ENCODE data around the gene HS3ST6. TPM values are rescaled to one million over a fixed set of nuclear protein-coding genes. Genes with fewer than 3 reads are reported as not detected.
"Not testable (repeated sequence)": the region's sequence is repeated elsewhere in the genome, so short reads cannot be mapped to it uniquely, and the experiment has no call there.

Gene HS3ST6
- not detected for total RNA-seq

DNA sequence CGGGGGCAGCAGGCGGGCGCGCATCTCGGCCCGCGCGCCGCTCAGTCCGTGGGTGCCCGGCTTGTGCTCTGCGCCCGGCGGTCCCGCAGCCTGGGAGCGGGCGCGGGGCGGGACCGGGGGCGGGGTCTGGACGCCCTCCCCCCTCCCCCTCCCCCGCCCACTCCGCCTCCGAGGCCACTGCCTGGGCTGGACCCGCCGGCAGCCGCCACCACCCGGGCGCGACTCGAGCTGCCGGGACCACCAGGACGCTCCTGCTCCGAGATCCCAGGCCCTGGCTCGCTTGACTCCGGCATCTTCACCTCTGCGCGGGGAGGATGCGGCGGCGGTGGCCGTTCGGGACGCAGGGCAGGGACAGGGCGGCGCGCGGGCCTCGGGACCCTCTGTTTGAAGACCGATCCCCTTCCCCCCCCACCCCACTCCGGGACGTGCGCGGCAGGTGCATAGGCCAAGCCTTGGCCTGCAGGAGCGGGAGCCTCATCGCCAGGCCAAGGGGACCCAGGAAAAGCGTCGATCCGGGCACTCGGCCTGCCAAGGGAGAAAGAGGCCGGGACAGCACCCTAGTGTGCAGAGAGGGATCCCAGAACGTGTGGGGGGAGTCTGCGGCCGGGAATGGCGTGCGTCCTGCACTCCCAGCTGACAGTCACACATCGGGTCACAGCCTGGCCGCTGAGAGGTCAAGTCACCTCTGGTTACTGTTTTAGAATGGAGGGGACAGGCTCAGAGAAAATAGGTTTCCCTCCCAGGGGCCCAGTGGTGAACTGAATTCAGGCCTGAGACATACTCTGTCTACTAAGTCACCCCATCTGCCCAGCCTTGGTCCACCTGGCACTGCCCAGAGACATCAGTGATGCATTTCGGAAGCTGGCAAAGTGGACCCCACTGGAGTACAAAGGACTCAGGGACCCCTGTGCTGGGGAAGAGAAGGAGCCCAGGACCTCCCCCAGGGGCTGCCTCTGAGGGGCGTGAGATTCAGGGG lies at the start of gene HS3ST6:
Gene HS3ST6, minus strand, starts transcription at position 65 of the 976 bp plus-strand sequence. CDS start 92 bp downstream, outside the sequence.
- ATAC-seq (no peak), DNase-seq (no peak)
- H3K36me3 Mint-ChIP-seq (ENCODE audit: insufficient read depth) = no peaks in the 10 kb centered on the region

DNA sequence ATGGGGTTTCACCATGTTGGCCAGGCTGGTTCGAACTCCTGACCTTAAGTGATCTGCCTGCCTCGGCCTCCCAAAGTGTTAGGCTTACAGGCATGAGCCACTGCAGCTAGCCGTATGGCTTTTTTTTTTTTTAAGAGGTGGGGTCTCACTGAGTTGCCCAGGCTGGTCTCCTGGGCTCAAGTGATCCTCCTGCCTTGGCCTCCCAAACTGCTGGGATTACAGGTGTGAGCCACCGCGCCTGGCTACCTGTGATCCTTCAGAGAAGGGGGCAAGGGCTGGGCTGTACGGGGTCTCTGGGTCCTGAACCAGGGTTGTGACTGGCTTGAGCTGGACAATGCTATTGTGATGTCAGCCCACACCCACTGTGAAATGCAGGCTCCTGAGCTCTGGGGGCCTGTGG lies 48.2 kb upstream of the HS3ST6 start, which contains the start of gene RNF151:
Gene RNF151, plus strand, starts transcription at position 397 of the 400 bp plus-strand sequence. CDS start 26 bp downstream, outside the sequence.
- DNase-seq (no peak), ATAC-seq (no peak)
- Mint-ChIP-seq H3K4me3 (peak within 1 kb of the TSS; percentile 92), H3K4me1 (ENCODE audit: low read depth) (peaks cover 20% of the 10 kb centered on the region), H3K36me3 (ENCODE audit: insufficient read depth) (peaks cover 32% of the 10 kb centered on the region), H3K27me3 (ENCODE audit: low read depth) (no peaks in the 10 kb centered on the region), H3K9me3 (no peaks in the 10 kb centered on the region)

More for the DNA sequence above, at the start of gene HS3ST6:
- Mint-ChIP-seq H3K4me1 (ENCODE audit: low read depth) (no peaks in the 10 kb centered on the region), H3K27me3 (ENCODE audit: low read depth) (peaks cover 74% of the 10 kb centered on the region), H3K4me3 (no peak within 1 kb of the TSS), H3K9me3 (no peaks in the 10 kb centered on the region)

DNA sequence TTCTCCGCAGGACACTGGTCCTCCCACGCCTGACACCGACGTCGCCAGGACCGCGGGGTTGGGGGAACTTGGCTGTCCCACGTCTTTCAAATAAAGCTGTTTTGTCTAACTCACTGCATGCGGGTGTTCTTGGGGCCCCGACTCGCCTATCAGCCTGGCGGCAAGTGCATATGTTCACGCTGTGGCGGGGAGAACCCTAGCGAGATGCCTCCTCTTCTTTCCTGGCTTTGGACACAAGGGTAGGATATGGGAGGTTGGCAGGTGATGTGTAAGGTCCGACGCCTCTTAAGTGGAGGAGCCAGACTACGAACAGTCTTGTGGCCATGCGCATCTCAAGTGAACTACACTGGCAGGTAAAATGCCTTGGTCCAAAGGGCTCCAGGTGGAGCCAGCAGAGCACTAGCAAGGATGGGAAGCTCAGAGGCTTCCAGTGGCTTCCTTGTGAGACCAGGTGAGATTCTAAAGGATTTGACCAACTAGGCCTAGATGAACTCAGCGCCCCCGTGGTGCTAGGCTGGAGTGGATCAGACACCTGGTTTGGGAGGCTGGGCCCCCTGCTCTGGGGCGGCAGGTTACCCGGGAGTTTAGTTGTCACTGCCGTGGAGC lies 47.3 kb upstream of the HS3ST6 start:
- no peak for DNase-seq
- Mint-ChIP-seq H3K4me3 (peak overlapping the region; percentile 92), H3K9me3 (no peaks in the 10 kb centered on the region), H3K36me3 (ENCODE audit: insufficient read depth) (peaks cover 37% of the 10 kb centered on the region), H3K27me3 (ENCODE audit: low read depth) (no peaks in the 10 kb centered on the region), H3K4me1 (ENCODE audit: low read depth) (peaks cover 22% of the 10 kb centered on the region)
- no peak for ATAC-seq

DNA sequence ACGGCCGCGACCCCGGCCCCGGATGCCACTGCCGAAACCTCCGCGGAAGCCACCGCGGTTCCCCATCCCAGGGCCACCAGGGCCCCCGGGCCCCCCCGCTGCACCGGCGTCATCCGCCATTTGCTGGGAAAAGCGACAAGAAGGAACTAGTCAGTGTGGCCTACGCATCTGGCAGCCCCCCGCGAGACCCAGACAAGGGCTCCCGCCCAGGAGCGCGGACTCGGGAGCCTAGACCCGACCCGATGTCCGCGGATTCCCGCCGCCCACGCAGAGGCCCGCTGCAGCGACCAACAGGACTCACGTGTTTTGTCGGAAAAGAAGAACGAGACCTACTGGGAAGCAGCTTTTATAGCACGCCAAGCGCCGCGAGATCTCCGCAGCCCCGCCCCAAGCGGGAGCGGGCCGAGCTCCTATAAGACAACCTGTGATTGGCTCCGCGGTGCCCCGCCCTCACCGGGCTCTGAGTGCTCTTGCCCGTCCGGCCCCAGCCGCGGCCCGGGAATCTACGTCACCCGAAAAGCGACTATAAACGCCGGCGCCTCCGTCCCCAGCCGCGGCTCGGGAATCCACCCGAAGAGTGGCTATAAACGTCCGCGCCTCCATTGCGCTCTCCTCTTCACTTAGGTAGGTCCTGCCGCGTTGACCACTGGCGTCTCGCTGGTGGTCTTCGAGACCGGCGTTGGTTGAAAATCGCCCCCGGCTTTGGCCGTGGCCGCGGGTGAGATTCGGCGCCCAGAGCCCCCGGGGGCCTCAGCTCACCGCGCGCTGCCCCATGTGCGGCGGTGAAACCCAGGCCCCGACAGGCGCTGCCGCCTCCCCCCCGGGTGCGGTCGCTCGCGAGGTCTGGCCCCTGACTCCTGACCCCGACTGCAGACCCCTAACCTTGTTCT lies 46.5 kb upstream of the HS3ST6 start, which contains the start of gene RPS2:
Gene RPS2, minus strand, starts transcription at position 321 of the 890 bp plus-strand sequence. Its CDS starts 201 bp downstream, at position 120.
- ATAC-seq = peak; percentile 68 to 69
- H3K27me3 Mint-ChIP-seq (ENCODE audit: low read depth) = no peaks in the 10 kb centered on the region
- DNase-seq = peak; percentile 99
- peaks cover 37% of the 10 kb centered on the region for H3K36me3 Mint-ChIP-seq (ENCODE audit: insufficient read depth)
- H3K4me3 Mint-ChIP-seq = peak within 1 kb of the TSS; percentile 92
- no peaks in the 10 kb centered on the region for H3K9me3 Mint-ChIP-seq
- H3K4me1 Mint-ChIP-seq (ENCODE audit: low read depth) = peaks cover 27% of the 10 kb centered on the region

DNA sequence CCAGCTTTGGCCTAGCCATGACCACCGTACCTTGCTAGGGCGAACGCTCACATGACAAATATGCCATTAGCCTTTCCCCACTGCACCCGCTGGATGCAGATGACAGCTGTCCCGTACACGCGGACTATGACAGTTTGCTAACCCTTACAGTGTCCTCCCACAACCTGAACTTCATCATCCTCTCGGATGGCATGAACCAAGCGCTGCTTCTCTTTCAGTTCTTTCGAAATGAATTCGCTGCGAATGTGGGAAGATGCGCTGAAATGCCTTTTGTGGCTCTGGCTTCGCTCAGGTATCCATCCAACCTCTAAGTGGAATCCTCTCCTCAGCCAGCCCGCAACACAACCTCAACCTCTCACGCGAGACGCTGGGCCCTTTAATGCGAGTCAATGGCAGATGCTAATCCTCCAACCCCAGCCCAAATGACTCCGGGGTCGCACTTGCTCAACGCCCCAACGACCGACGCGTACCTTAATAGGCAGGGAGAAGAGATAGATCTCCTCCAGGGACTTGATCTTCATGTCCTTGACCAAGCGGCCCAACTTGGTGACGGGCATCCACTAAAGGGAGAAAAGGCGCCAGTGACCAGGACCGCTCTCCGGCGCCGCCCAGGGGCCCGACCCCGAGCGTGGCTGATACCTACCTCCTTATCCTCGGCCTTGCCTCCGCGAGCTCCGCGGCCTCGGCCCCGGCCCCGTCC lies 45.7 kb upstream of the HS3ST6 start:
- H3K4me1 Mint-ChIP-seq (ENCODE audit: low read depth) = peaks cover 30% of the 10 kb centered on the region
- peak; percentile 0 to 1 for ATAC-seq
- DNase-seq = peak; percentile 34
- no peaks in the 10 kb centered on the region for H3K9me3 Mint-ChIP-seq
- no peaks in the 10 kb centered on the region for H3K27me3 Mint-ChIP-seq (ENCODE audit: low read depth)
- peaks cover 37% of the 10 kb centered on the region for H3K36me3 Mint-ChIP-seq (ENCODE audit: insufficient read depth)
- peak overlapping the region; percentile 92 for H3K4me3 Mint-ChIP-seq

DNA sequence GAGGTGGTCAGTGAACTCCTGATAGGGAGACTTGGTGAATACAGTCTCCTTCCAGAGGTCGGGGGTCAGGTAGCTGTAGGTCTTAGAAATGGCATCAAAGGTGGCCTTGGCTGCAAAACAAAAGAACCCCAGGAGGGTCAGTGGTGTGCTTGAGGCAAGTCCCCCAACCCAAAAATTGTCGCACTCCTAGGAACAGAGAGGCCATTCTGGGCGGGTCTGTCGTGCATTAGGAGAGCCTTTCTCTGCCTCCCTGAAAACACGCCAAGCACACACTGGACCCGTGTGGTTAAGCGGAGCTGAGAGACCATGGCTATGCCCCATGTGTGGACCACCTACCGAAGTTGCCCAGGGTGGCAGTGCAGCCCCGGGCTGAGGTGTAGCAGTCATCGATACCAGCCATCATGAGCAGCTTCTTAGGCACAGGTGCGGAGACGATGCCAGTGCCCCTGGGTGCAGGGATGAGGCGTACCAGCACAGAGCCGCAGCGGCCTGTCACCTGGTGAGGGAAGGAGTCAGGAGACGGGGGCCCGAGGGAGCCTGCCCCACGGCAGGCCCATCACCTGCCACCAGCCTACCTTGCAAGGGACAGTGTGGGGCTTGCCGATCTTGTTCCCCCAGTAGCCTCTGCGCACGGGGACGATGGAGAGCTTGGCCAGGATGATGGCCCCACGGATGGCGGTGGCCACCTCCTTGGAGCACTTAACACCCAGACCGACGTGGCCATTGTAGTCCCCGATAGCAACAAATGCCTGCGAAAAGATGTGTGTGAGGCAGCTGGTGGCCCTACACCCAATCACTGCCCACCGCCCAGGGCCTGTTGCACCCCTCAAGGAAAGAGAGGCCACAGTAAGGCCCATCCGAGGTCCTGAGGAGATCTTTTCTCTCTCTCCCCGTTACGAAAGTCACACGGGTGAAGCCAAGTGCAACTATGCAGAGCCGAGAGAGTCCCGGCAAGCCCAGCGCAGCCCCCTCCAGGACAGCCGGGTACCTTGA lies 44.2 kb upstream of the HS3ST6 start:
- not testable (repeated sequence) for ATAC-seq; H3K27me3 Mint-ChIP-seq (ENCODE audit: low read depth); H3K9me3 Mint-ChIP-seq; DNase-seq
- peaks cover 37% of the 10 kb centered on the region for H3K36me3 Mint-ChIP-seq (ENCODE audit: insufficient read depth)
- H3K4me1 Mint-ChIP-seq (ENCODE audit: low read depth) = peaks cover 30% of the 10 kb centered on the region
- peak overlapping the region; percentile 92 for H3K4me3 Mint-ChIP-seq

DNA sequence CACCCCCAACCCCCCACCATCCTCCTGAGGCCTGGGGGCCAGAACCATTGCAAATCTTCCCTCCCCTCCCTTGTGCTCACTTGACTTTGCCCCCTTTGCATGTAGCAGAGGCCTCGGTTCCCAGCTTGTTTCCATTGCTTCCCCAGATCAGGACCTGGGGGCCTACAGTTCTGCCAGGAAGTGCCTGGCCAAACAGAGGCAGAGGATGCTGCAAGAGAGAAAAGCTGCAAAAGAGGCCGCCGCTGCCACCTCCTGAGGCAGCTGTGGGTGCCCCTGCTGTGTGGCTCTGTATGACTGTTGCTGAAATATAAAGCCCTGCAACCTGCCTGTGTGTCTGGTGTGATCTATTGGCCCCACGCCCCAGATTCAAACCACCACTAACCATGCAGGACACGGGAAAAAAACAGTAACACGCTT lies 43.4 kb upstream of the HS3ST6 start:
- H3K4me1 Mint-ChIP-seq (ENCODE audit: low read depth) = peaks cover 30% of the 10 kb centered on the region
- H3K9me3 Mint-ChIP-seq = no peaks in the 10 kb centered on the region
- DNase-seq (no peak), ATAC-seq (no peak)
- peaks cover 37% of the 10 kb centered on the region for H3K36me3 Mint-ChIP-seq (ENCODE audit: insufficient read depth)
- no peaks in the 10 kb centered on the region for H3K27me3 Mint-ChIP-seq (ENCODE audit: low read depth)
- H3K4me3 Mint-ChIP-seq = peak overlapping the region; percentile 92

DNA sequence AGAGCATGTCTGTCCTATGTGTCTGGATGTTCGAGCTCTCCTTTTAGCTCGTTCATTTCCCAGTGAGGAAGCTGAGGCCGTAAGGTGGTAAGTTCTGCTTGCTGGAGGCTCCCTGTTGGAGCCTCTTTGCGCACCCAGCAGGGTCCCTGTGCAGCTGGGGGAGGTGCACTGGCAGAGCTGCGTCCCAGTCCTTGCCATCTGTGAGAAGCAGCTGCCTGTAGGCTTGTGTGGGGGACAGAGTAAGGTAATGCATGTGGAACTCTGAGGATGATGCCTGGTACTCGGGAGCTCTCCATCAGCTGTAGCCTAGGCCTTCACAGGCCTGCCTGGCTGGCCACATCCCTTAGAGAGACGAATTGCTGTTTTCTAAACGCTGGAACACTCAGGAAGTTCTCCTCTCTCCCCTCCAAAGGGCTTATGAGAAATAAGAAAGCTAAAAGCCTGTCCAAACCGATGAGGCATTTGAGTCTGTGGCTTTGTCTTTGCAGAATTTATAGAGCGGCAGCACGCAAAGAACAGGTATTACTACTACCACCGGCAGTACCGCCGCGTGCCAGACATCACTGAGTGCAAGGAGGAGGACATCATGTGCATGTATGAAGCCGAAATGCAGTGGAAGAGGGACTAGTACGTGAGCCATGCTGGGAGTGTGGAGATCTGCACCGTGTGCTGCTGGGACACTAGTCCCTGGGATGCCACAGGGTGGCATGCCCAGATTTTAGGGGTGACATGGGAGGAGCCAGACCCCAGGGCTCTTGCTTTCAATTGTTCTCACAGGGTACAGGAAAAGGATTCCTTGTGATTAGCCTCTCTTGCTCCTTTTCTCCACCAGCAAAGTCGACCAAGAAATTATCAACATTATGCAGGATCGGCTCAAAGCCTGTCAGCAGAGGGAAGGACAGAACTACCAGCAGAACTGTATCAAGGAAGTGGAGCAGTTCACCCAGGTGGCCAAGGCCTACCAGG lies 42.7 kb upstream of the HS3ST6 start:
- peaks cover 30% of the 10 kb centered on the region for H3K4me1 Mint-ChIP-seq (ENCODE audit: low read depth)
- peak; percentile 36 for DNase-seq
- H3K4me3 Mint-ChIP-seq = peak overlapping the region; percentile 92
- no peaks in the 10 kb centered on the region for H3K9me3 Mint-ChIP-seq
- peaks cover 37% of the 10 kb centered on the region for H3K36me3 Mint-ChIP-seq (ENCODE audit: insufficient read depth)
- peak; percentile 19 to 24 for ATAC-seq
- H3K27me3 Mint-ChIP-seq (ENCODE audit: low read depth) = no peaks in the 10 kb centered on the region

DNA sequence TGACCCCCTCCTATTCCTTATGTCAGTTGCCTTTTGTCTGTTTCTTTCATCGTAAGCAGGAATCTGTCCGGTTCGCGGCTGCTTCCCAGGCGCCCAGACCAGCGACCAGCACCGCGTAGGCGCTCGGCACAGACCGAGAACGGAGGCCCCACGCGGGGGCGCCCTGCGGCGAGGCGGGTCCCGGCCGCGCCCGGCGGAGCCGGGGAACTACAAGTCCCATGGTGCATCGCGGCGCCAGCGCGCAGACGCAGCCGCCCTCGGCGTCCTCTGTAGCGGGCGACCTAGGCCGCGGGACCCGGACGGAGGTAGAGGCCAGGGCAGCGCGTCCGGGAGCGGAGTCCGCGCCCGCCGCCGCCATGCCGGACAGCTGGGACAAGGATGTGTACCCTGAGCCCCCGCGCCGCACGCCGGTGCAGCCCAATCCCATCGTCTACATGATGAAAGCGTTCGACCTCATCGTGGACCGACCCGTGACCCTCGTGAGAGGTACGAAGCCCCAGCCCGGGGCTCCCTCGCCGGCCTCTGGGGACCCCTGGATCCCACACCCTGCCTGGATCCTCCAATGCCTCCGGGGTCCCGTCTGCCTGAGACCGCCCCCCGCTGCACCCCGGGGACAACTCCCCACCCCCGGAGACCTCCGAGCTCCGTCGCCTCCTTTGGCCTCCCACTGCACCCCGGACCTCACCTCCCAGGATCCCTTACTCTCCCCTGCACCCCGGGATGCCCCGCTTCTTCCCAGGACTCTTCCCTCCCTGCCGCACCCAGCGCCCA lies 41.2 kb upstream of the HS3ST6 start, which contains the start of gene NDUFB10:
Gene NDUFB10, plus strand, starts transcription at position 270 of the 771 bp plus-strand sequence. Its CDS starts 87 bp downstream, at position 357.
- DNase-seq = peak; percentile 90
- Mint-ChIP-seq H3K27me3 (ENCODE audit: low read depth) (no peaks in the 10 kb centered on the region), H3K36me3 (ENCODE audit: insufficient read depth) (peaks cover 28% of the 10 kb centered on the region), H3K4me3 (peak within 1 kb of the TSS; percentile 92), H3K4me1 (ENCODE audit: low read depth) (peaks cover 26% of the 10 kb centered on the region), H3K9me3 (no peaks in the 10 kb centered on the region)
- ATAC-seq = peak; percentile 63 to 68

DNA sequence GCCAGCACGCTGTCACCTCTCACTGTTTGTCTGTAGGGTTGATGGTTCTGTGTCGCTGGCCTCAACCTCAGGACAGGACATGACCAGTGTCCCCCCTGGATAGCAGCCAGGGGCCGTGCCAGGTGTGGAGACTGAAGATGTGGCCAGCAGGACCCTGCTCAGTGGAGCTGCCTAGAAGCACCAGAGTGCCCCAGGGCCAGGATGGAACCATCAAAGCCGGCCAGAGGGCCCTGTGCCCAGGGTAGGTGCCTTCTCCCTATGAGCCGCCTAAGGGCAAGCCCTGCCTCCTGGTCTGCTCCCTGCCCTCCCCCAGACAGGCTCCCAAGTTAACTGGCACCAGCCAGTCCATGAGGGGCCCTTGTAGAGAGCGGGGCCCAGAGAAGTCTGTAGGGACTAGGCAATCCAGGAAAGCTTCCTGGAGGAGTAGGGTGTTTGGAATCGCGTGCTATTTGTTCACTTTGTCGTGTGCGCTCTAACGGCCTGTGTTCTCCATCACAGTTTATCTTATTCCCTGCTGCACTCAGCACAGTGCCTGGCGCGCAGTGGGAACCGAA lies 40.6 kb upstream of the HS3ST6 start:
- DNase-seq = no peak
- Mint-ChIP-seq H3K36me3 (ENCODE audit: insufficient read depth) (peaks cover 23% of the 10 kb centered on the region), H3K27me3 (ENCODE audit: low read depth) (no peaks in the 10 kb centered on the region), H3K4me3 (peak overlapping the region; percentile 92), H3K4me1 (ENCODE audit: low read depth) (peaks cover 26% of the 10 kb centered on the region), H3K9me3 (no peaks in the 10 kb centered on the region)
- no peak for ATAC-seq

DNA sequence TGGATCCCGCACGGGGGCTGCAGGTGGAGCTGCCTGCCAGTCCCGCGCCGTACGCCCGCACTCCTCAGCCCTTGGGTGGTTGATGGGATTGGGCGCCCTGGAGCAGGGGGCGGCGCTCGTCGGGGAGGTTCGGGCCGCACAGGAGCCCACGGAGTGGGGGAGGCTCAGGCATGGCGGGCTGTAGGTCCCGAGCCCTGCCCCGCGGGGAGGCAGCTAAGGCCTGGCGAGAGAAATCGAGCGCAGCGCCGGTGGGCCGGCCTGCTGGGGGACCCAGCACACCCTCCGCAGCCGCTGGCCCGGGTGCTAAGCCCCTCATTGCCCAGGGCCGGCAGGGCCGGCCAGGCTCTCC lies 39.9 kb upstream of the HS3ST6 start:
- not testable (repeated sequence) for ATAC-seq; H3K27me3 Mint-ChIP-seq (ENCODE audit: low read depth)
- peaks cover 18% of the 10 kb centered on the region for H3K36me3 Mint-ChIP-seq (ENCODE audit: insufficient read depth)

More for the DNA sequence above, 39.9 kb upstream of the HS3ST6 start:
- H3K4me1 Mint-ChIP-seq (ENCODE audit: low read depth) = peaks cover 23% of the 10 kb centered on the region
- not testable (repeated sequence) for H3K9me3 Mint-ChIP-seq, H3K4me3 Mint-ChIP-seq, DNase-seq
